BLaER1 treated with 17β-estradiol and CSF1 and Interleukin-3, amounts not matched to agents 10 nM and 100 nM (cell line): Measurements from ENCODE around the gene DISP2.
A peak's percentile ranks its signal among the peaks of the same experiment; 100 is the strongest.

ENCODE experiments used
- H3K27ac ChIP-seq, 11 experiments: shearing (Covaris generic); formaldehyde crosslinking; 2 replicates each; pipeline ENCODE4 v1.8.1; 2022
- H3K27me3 ChIP-seq, 11 experiments: shearing (Covaris generic); formaldehyde crosslinking; 2 replicates each; pipeline ENCODE4 v1.8.1; 2022
- H3K36me3 ChIP-seq, 11 experiments: shearing (Covaris generic); formaldehyde crosslinking; 2 replicates each; pipeline ENCODE4 v1.8.1; 2022
- H3K4me1 ChIP-seq, 10 experiments: shearing (Covaris generic); formaldehyde crosslinking; 2 replicates each; pipeline ENCODE4 v1.8.1; 2022
- H3K4me2 ChIP-seq, 11 experiments: shearing (Covaris generic); formaldehyde crosslinking; 2 replicates each; pipeline ENCODE4 v1.8.1; 2022
- H3K4me3 ChIP-seq, 10 experiments: shearing (Covaris generic); formaldehyde crosslinking; 2 replicates each; pipeline ENCODE4 v1.8.1; 2022
- H3K9ac ChIP-seq, 11 experiments: shearing (Covaris generic); formaldehyde crosslinking; 2 replicates each; pipeline ENCODE4 v1.8.1; 2022
- H3K9me3 ChIP-seq, 11 experiments: shearing (Covaris generic); formaldehyde crosslinking; replicated peaks in 1 of 11; 2 replicates each; pipeline ENCODE4 v1.8.1; 2022
- H4K20me1 ChIP-seq, 11 experiments: shearing (Covaris generic); formaldehyde crosslinking; 2 replicates each; pipeline ENCODE4 v1.8.1; 2022
- Cebpa-rat ChIP-seq, 11 experiments: shearing (Covaris generic); IDR thresholded peaks; 2 replicates each; pipeline ENCODE4 v1.8.1; 2022

Gene DISP2

GRCh38 chr15:40416056-40416455 lies 58.0 kb downstream of the DISP2 start:
- no peak overlapping the region for H3K4me2 ChIP-seq
- H3K4me1 ChIP-seq, result peaks cover 2 to 12% (median 6%) of the 10 kb centered on the region in 10 experiments; a peak in 17 of 20 replicates
- H3K27ac ChIP-seq, result no peak overlapping the region
- H3K36me3 ChIP-seq, result peaks cover 76 to 83% (median 80%) of the 10 kb centered on the region in 11 experiments
- no peak overlapping the region for H3K4me3 ChIP-seq
- no peak overlapping the region for H3K9ac ChIP-seq
- H4K20me1 ChIP-seq, result peaks cover 0 to 65% (median 17%) of the 10 kb centered on the region in 11 experiments; a peak in 11 of 22 replicates
- no peaks in the 10 kb centered on the region for H3K9me3 ChIP-seq
- TF ChIP-seq Cebpa-rat (IDR thresholded peaks at IDR 0.05), result no peak
- no peaks in the 10 kb centered on the region for H3K27me3 ChIP-seq

GRCh38 chr15:40418126-40418525 lies 60.1 kb downstream of the DISP2 start:
- Histone ChIP-seq H3K9me3 (no peaks in the 10 kb centered on the region), H3K9ac (no peak overlapping the region), H3K27me3 (no peaks in the 10 kb centered on the region), H3K27ac (no peak overlapping the region), H3K4me1 (peaks cover 13 to 24% (median 15%) of the 10 kb centered on the region in 10 experiments; a peak in 19 of 20 replicates), H4K20me1 (peaks cover 0 to 54% (median 11%) of the 10 kb centered on the region in 11 experiments; a peak in 11 of 22 replicates), H3K4me3 (no peak overlapping the region), H3K4me2 (no peak overlapping the region), H3K36me3 (peaks cover 55 to 63% (median 59%) of the 10 kb centered on the region in 11 experiments)
- no peak for TF ChIP-seq Cebpa-rat (IDR thresholded peaks at IDR 0.05)

- Histone ChIP-seq H3K36me3 (peaks cover 34 to 42% (median 39%) of the 10 kb centered on the region in 11 experiments), H3K9ac (no peak overlapping the region), H3K4me2 (peak overlapping the region in 1 of 11 experiments; percentile 78; a peak in 1 of 22 replicates), H3K9me3 (no peaks in the 10 kb centered on the region), H4K20me1 (peaks cover 0 to 45% (median 11%) of the 10 kb centered on the region in 11 experiments; a peak in 11 of 22 replicates), H3K4me3 (no peak overlapping the region), H3K27me3 (no peaks in the 10 kb centered on the region), H3K4me1 (peaks cover 13 to 31% (median 16%) of the 10 kb centered on the region in 10 experiments; a peak in 19 of 20 replicates), H3K27ac (no peak overlapping the region)
- 0 out of 22 replicates have a peak, but pooled peaks of 1 of the 11 experiments have one; percentile 24 for TF ChIP-seq Cebpa-rat (IDR thresholded peaks at IDR 0.05)
Observed at GRCh38 chr15:40420071-40420713, 62.2 kb downstream of the DISP2 start.

GRCh38 chr15:40420793-40421192 lies 62.8 kb downstream of the DISP2 start:
- H3K27ac ChIP-seq, result no peak overlapping the region
- H3K27me3 ChIP-seq, result no peaks in the 10 kb centered on the region
- H3K9ac ChIP-seq, result no peak overlapping the region; a peak in 1 of 22 replicates
- peaks cover 13 to 31% (median 16%) of the 10 kb centered on the region in 10 experiments; a peak in 19 of 20 replicates for H3K4me1 ChIP-seq
- no peaks in the 10 kb centered on the region for H3K9me3 ChIP-seq
- H4K20me1 ChIP-seq, result peaks cover 0 to 39% (median 11%) of the 10 kb centered on the region in 11 experiments; a peak in 11 of 22 replicates
- H3K4me3 ChIP-seq, result no peak overlapping the region
- peak overlapping the region in 8 of 11 experiments; percentile 58 to 85 (median 64); a peak in 10 of 22 replicates for H3K4me2 ChIP-seq
- peaks cover 28 to 36% (median 33%) of the 10 kb centered on the region in 11 experiments for H3K36me3 ChIP-seq
- no peak for TF ChIP-seq Cebpa-rat (IDR thresholded peaks at IDR 0.05)

GRCh38 chr15:40421246-40422157 lies 63.5 kb downstream of the DISP2 start:
- peak overlapping the region; percentile 56 to 85 (median 61) for H3K4me2 ChIP-seq
- H3K4me3 ChIP-seq, result no peak overlapping the region
- H3K9me3 ChIP-seq, result no peaks in the 10 kb centered on the region
- H3K36me3 ChIP-seq, result peaks cover 21 to 29% (median 26%) of the 10 kb centered on the region in 11 experiments
- H3K27ac ChIP-seq, result peak overlapping the region in 1 of 11 experiments; percentile 28; a peak in 1 of 22 replicates
- peaks cover 13 to 32% (median 20%) of the 10 kb centered on the region in 10 experiments for H3K4me1 ChIP-seq
- H3K9ac ChIP-seq, result peak overlapping the region in 2 of 11 experiments; percentile 38 to 41; a peak in 2 of 22 replicates
- H3K27me3 ChIP-seq, result no peaks in the 10 kb centered on the region
- no peak for TF ChIP-seq Cebpa-rat (IDR thresholded peaks at IDR 0.05)
- peaks cover 0 to 32% (median 11%) of the 10 kb centered on the region in 11 experiments; a peak in 10 of 22 replicates for H4K20me1 ChIP-seq

- Histone ChIP-seq H3K9ac (no peak overlapping the region), H3K27me3 (no peaks in the 10 kb centered on the region), H3K4me1 (peaks cover 26 to 58% (median 42%) of the 10 kb centered on the region in 10 experiments), H3K4me2 (no peak overlapping the region), H3K9me3 (no peaks in the 10 kb centered on the region), H4K20me1 (peaks cover 0 to 19% (median 8%) of the 10 kb centered on the region in 11 experiments; a peak in 9 of 22 replicates), H3K4me3 (no peak overlapping the region), H3K36me3 (0 out of 22 replicates have a peak, but pooled peaks cover 0 to 4% (median 0%) of the 10 kb centered on the region in 11 experiments), H3K27ac (no peak overlapping the region)
- TF ChIP-seq Cebpa-rat (IDR thresholded peaks at IDR 0.05), result no peak
Observed at GRCh38 chr15:40424483-40425115, 66.6 kb downstream of the DISP2 start.

- Histone ChIP-seq H4K20me1 (peaks cover 0 to 11% (median 8%) of the 10 kb centered on the region in 11 experiments; a peak in 9 of 22 replicates), H3K9me3 (no peaks in the 10 kb centered on the region), H3K4me3 (no peak overlapping the region), H3K4me2 (no peak overlapping the region), H3K4me1 (peaks cover 24 to 50% (median 43%) of the 10 kb centered on the region in 10 experiments), H3K27me3 (no peaks in the 10 kb centered on the region), H3K9ac (no peak overlapping the region), H3K36me3 (no peaks in the 10 kb centered on the region), H3K27ac (no peak overlapping the region)
- no peak for TF ChIP-seq Cebpa-rat (IDR thresholded peaks at IDR 0.05)
Observed at GRCh38 chr15:40425681-40426080, 67.7 kb downstream of the DISP2 start.

GRCh38 chr15:40427188-40427587 lies 69.2 kb downstream of the DISP2 start:
- Histone ChIP-seq H3K9ac (peak overlapping the region in 5 of 11 experiments; percentile 4 to 50 (median 19); a peak in 3 of 22 replicates), H3K27me3 (no peaks in the 10 kb centered on the region), H3K4me2 (peak overlapping the region; percentile 60 to 87 (median 82)), H3K9me3 (no peaks in the 10 kb centered on the region), H3K4me3 (0 out of 20 replicates have a peak overlapping the region, but pooled peaks of 1 of the 10 experiments have one; percentile 1), H3K27ac (no peak overlapping the region), H4K20me1 (no peaks in the 10 kb centered on the region), H3K4me1 (peaks cover 13 to 36% (median 30%) of the 10 kb centered on the region in 10 experiments), H3K36me3 (no peaks in the 10 kb centered on the region)
- no peak for TF ChIP-seq Cebpa-rat (IDR thresholded peaks at IDR 0.05)
